GM21360 (cell line): ENCODE measurements around the gene TULP1.

Source experiments
- ATAC-seq: cut with Tn5 transposase; IDR thresholded peaks from one replicate; pipeline ENCODE4 v1.9.1; 2021; ENCODE audit warnings: mild to moderate bottlenecking, moderate library complexity; ENCODE audit not compliant: unreplicated experiment

Gene TULP1

GRCh38 chr6:35497571-35498421 is 14.9 kb downstream of the TULP1 start:
- ATAC-seq, result no peak

GRCh38 chr6:35496841-35497570 is 15.7 kb downstream of the TULP1 start, which contains the start of gene TEAD3:
Gene TEAD3 (minus strand): TSS chr6:35497079.
- ATAC-seq, result no peak

- ATAC-seq, result no peak
Measured at GRCh38 chr6:35496036-35496840, 16.5 kb downstream of the TULP1 start.

- ATAC-seq, result no peak
Measured at GRCh38 chr6:35495258-35496035, 17.2 kb downstream of the TULP1 start.

GRCh38 chr6:35494161-35494563 is 18.5 kb downstream of the TULP1 start:
- no peak for ATAC-seq

- ATAC-seq, result no peak
Measured at GRCh38 chr6:35493307-35493983, 19.3 kb downstream of the TULP1 start.

GRCh38 chr6:35492974-35493284 is 19.8 kb downstream of the TULP1 start:
- no peak for ATAC-seq

- no peak for ATAC-seq
Measured at GRCh38 chr6:35492258-35492973, 20.3 kb downstream of the TULP1 start.

GRCh38 chr6:35491558-35492257 is 21.0 kb downstream of the TULP1 start:
- ATAC-seq, result no peak

GRCh38 chr6:35490821-35491557 is 21.7 kb downstream of the TULP1 start:
- ATAC-seq, result no peak

- no peak for ATAC-seq
Measured at GRCh38 chr6:35489995-35490791, 22.5 kb downstream of the TULP1 start.

GRCh38 chr6:35489066-35489465 is 23.6 kb downstream of the TULP1 start:
- ATAC-seq, result no peak

- ATAC-seq, result no peak
Measured at GRCh38 chr6:35488517-35488862, 24.2 kb downstream of the TULP1 start.

GRCh38 chr6:35487658-35488516 is 24.8 kb downstream of the TULP1 start:
- ATAC-seq, result no peak

GRCh38 chr6:35486005-35486925 is 26.4 kb downstream of the TULP1 start:
- ATAC-seq, result no peak
